Activated gamma-delta T cell (primary cell): ENCODE results near the gene ELFN1.

Source experiments
- DNase-seq: peaks from one replicate; lab custom pipeline; 2025; lab: John Stamatoyannopoulos, UW

Gene ELFN1

GRCh38 chr7:1741751-1742554, 71.9 kb downstream of the ELFN1 start:
- DNase-seq: no peak

DNA sequence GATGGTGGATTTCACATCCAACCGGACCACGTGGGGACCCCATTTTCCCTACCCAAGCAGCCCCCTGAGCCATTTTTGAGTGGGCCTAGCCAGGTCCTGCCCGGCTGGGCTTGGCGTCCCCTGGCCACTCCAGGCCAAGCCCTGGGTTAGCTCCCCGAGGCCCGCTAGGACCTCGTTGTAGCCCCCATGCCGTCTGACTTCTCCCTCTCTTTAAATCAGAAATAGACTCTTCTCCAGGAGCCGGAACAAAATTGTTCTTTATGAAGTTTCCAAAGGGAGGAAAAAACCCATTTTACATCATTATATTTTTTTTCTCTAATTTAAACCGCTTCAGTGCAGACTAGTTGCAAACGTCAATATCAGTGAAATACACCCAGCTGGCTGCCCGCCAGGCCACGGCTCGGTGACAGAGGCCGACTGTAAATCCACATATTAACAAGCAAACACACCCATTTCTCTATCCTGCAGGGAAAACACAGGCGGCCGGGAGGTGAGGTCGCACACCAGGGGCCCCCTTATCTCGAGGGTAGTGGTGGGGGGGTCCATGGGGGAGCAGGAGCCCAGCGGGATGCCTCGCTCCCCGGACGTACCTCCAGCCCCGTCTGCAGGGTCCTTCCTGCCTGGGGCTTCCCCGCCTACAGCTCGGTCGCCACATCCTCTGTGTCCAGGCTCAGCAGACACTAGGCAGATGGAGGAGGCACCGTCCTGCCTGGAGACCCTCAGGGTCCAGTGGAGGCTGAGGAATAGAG, 72.7 kb downstream of the ELFN1 start:
- DNase-seq: peak; percentile 33

DNA sequence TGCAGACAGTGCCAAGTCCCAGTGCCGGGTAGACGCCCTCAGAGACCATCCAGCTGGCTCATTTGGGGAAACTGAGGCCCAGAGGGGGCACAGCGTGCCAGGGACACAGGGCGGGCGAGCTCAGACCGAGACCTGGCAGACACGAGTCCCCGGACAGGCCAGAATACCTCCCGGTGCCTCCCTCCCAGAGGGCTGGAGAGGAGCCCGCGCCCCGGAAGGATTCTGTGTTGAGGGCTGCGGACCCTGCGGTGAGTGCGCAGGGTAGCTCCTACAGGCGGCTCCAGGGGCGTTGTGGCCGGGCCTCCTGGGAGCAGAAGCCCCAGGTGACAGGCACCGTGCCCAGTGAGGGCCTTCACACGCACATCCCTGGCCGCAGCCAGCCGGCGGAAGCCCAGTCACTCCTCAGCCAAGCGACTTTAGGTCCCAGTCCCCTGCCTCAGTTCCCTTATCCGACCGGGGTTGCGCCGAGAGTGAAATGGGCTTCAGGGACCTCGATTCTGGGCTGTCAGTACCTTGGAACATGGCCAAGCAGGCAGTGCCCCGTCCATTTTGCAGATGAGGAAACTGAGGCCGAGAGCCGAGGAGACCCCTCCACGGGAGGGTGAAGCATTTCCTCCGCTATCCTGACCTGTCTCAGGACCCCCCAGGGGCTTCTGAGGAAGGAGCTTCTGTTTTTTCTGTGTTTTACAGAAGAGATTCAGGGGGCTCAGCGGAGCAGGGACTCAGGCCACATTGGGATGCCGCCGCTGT, 73.6 kb downstream of the ELFN1 start:
- no peak for DNase-seq

GRCh38 chr7:1744296-1745017, 74.4 kb downstream of the ELFN1 start:
- no peak for DNase-seq

DNA sequence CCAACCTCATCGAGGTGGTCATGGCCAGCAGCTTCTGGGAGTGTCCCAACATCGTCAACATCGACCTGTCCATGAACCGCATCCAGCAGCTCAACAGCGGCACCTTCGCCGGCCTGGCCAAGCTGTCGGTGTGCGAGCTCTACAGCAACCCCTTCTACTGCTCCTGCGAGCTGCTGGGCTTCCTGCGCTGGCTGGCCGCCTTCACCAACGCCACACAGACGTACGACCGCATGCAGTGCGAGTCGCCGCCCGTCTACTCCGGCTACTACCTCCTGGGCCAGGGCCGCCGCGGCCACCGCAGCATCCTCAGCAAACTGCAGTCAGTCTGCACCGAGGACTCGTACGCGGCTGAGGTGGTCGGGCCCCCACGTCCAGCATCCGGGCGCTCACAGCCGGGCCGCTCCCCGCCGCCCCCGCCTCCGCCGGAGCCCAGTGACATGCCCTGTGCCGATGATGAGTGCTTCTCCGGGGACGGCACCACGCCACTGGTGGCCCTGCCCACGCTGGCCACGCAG, 75.0 kb downstream of the ELFN1 start:
- no peak for DNase-seq

DNA sequence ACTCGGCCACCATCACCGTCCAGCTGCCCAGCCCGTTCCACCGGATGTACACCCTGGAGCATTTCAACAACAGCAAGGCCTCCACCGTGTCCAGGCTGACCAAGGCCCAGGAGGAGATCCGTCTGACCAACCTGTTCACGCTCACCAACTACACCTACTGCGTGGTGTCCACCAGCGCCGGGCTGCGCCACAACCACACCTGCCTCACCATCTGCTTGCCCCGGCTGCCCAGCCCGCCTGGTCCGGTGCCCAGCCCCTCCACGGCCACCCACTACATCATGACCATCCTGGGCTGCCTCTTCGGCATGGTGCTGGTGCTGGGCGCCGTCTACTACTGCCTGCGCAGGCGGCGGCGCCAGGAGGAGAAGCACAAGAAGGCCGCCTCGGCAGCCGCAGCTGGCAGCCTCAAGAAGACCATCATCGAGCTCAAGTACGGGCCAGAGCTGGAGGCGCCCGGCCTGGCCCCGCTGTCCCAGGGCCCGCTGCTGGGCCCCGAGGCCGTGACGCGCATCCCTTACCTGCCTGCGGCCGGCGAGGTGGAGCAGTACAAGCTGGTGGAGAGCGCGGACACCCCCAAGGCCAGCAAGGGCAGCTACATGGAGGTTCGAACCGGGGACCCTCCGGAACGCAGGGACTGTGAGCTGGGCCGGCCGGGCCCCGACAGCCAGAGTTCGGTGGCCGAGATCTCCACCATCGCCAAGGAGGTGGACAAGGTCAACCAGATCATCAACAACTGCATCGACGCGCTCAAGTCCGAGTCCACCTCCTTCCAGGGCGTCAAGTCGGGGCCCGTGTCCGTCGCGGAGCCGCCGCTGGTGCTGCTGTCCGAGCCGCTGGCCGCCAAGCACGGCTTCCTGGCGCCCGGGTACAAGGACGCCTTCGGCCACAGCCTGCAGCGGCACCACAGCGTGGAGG, 75.8 kb downstream of the ELFN1 start:
- no peak for DNase-seq

DNA sequence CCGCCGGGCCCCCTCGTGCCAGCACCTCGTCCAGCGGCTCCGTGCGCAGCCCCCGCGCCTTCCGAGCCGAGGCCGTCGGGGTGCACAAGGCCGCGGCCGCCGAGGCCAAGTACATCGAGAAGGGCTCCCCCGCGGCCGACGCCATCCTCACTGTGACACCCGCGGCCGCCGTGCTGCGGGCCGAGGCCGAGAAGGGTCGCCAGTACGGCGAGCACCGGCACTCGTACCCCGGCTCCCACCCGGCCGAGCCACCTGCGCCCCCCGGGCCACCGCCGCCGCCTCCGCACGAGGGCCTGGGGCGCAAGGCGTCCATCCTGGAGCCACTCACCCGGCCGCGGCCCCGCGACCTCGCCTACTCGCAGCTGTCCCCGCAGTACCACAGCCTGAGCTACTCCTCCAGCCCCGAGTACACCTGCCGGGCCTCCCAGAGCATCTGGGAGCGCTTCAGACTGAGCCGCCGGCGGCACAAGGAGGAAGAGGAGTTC, 76.5 kb downstream of the ELFN1 start:
- DNase-seq: no peak

- DNase-seq: no peak
These were observed 77.1 kb downstream of the ELFN1 start for GRCh38 chr7:1747004-1747801.

- no peak for DNase-seq
These were observed 78.2 kb downstream of the ELFN1 start for GRCh38 chr7:1748076-1748838.

DNA sequence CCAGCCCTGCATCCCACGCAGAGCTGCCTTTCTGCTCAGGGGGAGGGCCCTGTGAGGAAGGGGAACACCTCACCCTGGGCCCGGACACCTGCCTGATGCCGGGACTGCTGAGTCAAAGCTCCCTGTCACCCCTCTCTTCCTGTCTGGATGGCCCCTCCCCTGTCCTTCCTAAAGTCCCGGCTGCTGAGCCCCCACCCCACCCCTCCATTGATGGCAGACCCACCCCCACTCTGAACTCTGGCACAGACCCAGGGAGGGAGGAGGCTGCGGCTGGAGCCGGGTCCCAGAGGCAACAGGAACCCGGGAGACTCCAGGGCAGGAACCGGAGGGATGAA, 78.7 kb downstream of the ELFN1 start:
- DNase-seq: no peak

DNA sequence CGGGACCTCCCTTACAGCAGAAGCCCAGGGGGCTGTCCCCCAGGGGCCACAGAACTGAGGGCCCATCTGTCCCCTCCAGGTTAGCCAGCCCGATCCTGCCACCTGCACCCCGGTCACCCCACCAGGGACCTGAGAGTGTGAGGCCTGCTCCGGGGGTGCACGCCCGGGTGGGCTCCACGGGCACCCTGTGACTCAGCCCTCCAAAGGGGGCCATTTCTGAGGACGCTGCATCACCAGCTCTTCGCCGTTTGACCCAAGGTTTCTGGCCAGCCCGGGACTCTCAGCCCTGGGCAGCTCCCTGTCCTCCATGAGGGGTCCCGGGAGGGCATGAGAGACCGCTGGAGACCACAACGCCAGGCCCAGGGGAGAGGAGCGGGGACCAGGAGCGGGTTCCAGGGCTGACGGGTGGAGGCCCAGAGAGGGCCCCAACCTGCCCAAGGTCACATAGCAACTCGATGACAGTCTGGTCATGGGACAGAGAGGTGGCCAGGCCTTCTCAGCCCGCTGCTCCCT, 79.3 kb downstream of the ELFN1 start:
- DNase-seq: no peak

- DNase-seq: no peak
These were observed 79.9 kb downstream of the ELFN1 start for GRCh38 chr7:1749864-1750466.

DNA sequence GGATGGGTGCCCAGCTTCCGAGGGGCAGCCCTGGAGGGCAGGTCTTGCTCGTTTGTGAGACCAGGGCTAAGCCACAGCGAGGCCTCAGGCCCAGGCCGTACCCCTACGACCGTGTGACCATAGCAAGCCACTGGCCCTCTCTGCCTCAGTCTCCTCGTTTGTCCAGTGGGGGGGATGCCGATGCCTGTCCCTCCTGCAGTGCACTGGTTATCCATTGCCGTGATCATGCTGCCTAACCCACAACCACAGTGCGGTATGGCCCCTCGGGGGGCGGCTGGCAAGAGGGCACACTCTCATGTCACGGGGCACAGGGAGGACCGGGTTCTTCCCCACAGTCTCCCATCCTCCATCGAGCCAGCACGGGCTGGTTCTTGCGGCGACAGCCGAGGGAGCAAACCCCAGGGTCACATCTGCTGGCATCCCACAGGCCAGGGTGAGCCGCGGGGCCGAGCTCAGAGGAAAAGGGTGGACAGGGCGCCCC, 80.5 kb downstream of the ELFN1 start:
- no peak for DNase-seq

DNA sequence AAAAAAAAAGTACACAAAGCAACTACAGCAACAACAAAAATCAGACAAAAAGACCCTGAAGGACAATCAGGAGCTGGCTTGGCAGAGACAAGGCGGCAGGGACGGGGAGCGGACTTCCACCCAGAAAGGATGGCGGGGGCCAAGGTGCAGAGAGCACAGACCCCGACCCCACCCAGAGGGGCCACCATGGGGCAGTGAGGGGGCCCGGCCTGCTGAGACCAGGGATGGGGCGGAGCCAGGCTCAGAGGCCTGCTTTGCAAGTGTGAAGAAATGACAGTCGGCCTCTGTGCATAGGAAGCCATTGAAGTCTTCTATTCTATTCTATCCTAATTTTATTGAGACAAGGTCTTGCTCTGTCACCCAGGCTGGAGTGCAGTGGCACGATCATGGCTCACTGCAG, 82.0 kb downstream of the ELFN1 start:
- no peak for DNase-seq

DNA sequence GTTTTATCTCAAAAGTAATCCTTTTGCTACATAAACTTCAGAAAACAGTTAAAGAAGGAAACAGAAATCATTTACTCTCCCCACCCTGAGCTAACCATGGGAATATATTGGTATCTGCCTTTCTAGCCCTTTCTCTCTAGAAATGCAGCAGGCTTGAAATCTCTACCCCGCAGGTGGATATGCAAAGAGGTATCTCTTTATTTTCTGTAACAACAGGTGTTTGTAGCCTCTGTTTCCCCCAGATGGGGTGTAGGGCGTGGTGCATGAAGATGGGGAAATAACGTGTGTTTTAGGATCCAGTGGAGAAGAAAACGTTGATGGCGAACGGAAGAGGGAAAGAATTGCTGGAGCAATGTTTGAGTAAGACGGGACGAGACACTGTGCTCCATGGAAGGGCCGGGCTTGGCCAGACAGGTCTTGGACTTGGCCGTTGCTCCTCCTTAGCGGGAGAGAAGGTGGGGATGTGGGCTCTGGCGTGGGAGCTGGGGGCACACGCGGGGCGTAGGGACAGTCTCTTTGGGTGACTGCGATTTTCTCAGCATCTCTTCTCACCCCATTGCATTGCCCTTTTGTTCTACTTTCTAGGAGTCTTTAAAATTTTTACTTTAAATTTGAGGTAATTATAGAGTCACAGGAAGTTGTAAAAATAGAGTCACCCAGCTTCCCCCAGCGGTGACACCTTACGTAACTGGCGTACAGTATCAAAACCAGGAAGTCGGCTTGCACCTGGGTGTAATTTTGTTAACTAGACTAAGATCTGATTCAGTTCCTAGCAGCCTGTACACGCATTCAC, 82.9 kb downstream of the ELFN1 start:
- no peak for DNase-seq

GRCh38 chr7:1753564-1753867, 83.4 kb downstream of the ELFN1 start:
- no peak for DNase-seq

DNA sequence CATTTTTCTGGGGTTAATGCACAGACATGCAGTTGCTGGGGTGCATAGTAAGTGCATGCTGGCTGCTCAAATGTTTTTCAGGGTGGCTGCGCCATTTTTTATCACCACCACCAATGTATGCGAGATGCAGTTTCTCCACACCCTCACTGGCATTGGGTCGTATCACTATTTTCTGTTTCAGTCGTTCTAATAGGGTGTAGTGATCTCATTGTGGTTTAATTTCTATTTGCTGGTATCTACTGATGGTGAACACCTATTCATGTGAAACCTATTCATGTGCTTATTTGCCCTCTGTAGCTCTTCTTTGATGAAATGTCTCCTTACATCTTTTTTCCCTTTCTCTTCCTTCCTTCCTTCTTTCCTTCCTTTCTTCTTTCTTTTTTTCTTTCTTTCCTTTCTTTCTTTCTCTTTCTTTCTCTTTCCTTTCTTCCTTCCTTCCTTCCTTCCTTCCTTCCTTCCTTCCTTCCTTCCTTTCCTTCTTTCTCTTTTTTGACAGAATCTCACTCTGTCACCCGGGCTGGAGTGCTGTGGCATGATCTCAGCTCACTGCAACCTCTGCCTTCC, 84.3 kb downstream of the ELFN1 start:
- no peak for DNase-seq
